HepG2 (cell line): ENCODE measurements around the gene ATRIP. TPM values are rescaled to one million over a fixed set of nuclear protein-coding genes. Genes with fewer than 3 reads are reported as not detected.

Experiments used
- ATRX ChIP-seq: sonication (generic); formaldehyde crosslinking; IDR thresholded peaks from 2 replicates; pipeline ENCODE4 v1.4.0; 2020; ENCODE audit warnings: missing genetic modification reagents, borderline replicate concordance
- FOXA3 ChIP-seq: IDR thresholded peaks from 2 replicates; pipeline ENCODE4 v1.6.1; 2016; ENCODE audit warnings: missing genetic modification reagents, missing compliant biosample characterization
- HNF1A ChIP-seq, 2 experiments: sonication (generic) in 1 of 2; formaldehyde crosslinking in 1 of 2; IDR thresholded peaks; 2 replicates each; pipeline versions ENCODE4 v1.4.0 to v1.6.1; 2016 to 2020; ENCODE audit warnings: borderline replicate concordance in 1 of 2, low read depth in 1 of 2, mild to moderate bottlenecking in 1 of 2, missing genetic modification reagents in 1 of 2
- HOXA3 ChIP-seq: sonication (generic); formaldehyde crosslinking; IDR thresholded peaks from 2 replicates; pipeline ENCODE4 v1.5.0; 2020; ENCODE audit warnings: missing genetic modification reagents
- KDM6A ChIP-seq: IDR thresholded peaks from 2 replicates; pipeline ENCODE4 v1.6.1; 2016; ENCODE audit warnings: low read depth
- KLF11 ChIP-seq: IDR thresholded peaks from 2 replicates; pipeline ENCODE4 v1.6.1; 2016; ENCODE audit warnings: missing compliant biosample characterization
- KLF16 ChIP-seq, 2 experiments: sonication (generic) in 1 of 2; formaldehyde crosslinking in 1 of 2; IDR thresholded peaks; 2 replicates each; pipeline versions ENCODE4 v1.6.1 to v1.8.0; 2016 to 2023; ENCODE audit warnings: missing genetic modification reagents in 2 of 2, missing compliant biosample characterization in 1 of 2
- LCORL ChIP-seq, 2 experiments: fragments of 450-650 bp in 1 of 2; sonication (generic) in 1 of 2; formaldehyde crosslinking in 1 of 2; IDR thresholded peaks; 2 replicates each; pipeline versions ENCODE4 v1.5.0 to v1.6.1; 2017 to 2020; ENCODE audit warnings: antibody characterized with exemption in 1 of 2, missing genetic modification reagents in 1 of 2
- MEIS1 ChIP-seq: sonication (generic); formaldehyde crosslinking; IDR thresholded peaks from 2 replicates; pipeline ENCODE4 v1.9.0; 2021; ENCODE audit warnings: mild to moderate bottlenecking, missing genetic modification reagents, moderate library complexity, borderline replicate concordance
- MTA3 ChIP-seq: sonication (generic); formaldehyde crosslinking; IDR thresholded peaks from 2 replicates; pipeline ENCODE4 v1.4.0; 2020; ENCODE audit warnings: missing genetic modification reagents
- PBX2 ChIP-seq: IDR thresholded peaks from 2 replicates; pipeline ENCODE4 v1.6.1; 2016; ENCODE audit warnings: control low read depth
- POLR2AphosphoS5 ChIP-seq: IDR thresholded peaks from 2 replicates; pipeline ENCODE4 v1.6.1; 2012; ENCODE audit warnings: low read depth, low read length
- SIN3A ChIP-seq: IDR thresholded peaks from 2 replicates; pipeline ENCODE4 v1.6.1; 2011; ENCODE audit warnings: low read depth, mild to moderate bottlenecking, control low read depth, low read length, borderline replicate concordance
- SOX13 ChIP-seq, 3 experiments: fragments of 450-650 bp in 1 of 3; sonication (generic) in 1 of 3; formaldehyde crosslinking in 1 of 3; IDR thresholded peaks in 2 of 3; conservative IDR thresholded peaks in 1 of 3; 2 replicates each; pipeline versions ENCODE4 v1.5.0 to v1.6.1; 2016 to 2020; ENCODE audit warnings: antibody characterized with exemption in 1 of 3, mild to moderate bottlenecking in 1 of 3, missing compliant biosample characterization in 1 of 3, missing genetic modification reagents in 1 of 3, moderate library complexity in 1 of 3
- SP5 ChIP-seq: IDR thresholded peaks from 2 replicates; pipeline ENCODE4 v1.6.1; 2016; ENCODE audit warnings: low read depth, borderline replicate concordance
- TBL1XR1 ChIP-seq: fragments of 150-350 bp; IDR thresholded peaks from 2 replicates; pipeline ENCODE4 v1.6.1; 2014; ENCODE audit warnings: borderline replicate concordance, low read length; ENCODE audit not compliant: partially characterized antibody
- ZBTB7A ChIP-seq: sonication (generic); formaldehyde crosslinking; IDR thresholded peaks from 2 replicates; pipeline ENCODE4 v1.8.0; 2022; ENCODE audit warnings: mild to moderate bottlenecking, missing genetic modification reagents
- ZBTB7B ChIP-seq: sonication (generic); formaldehyde crosslinking; IDR thresholded peaks from 2 replicates; pipeline ENCODE4 v1.4.0; 2020; ENCODE audit warnings: missing genetic modification reagents
- ZKSCAN5 ChIP-seq: sonication (generic); formaldehyde crosslinking; IDR thresholded peaks from 2 replicates; pipeline ENCODE4 v1.5.1; 2020; ENCODE audit warnings: mild to moderate bottlenecking, missing genetic modification reagents
- ZNF10 ChIP-seq: sonication (generic); formaldehyde crosslinking; IDR thresholded peaks from 2 replicates; pipeline ENCODE4 v1.4.0; 2020; ENCODE audit warnings: mild to moderate bottlenecking, low read depth, missing genetic modification reagents, borderline replicate concordance
- ZNF101 ChIP-seq: sonication (generic); formaldehyde crosslinking; IDR thresholded peaks from 2 replicates; pipeline ENCODE4 v1.4.0; 2020; ENCODE audit warnings: mild to moderate bottlenecking, low read depth, missing genetic modification reagents, borderline replicate concordance
- ZNF460 ChIP-seq: sonication (generic); formaldehyde crosslinking; IDR thresholded peaks from 2 replicates; pipeline ENCODE4 v1.5.1; 2020; ENCODE audit warnings: missing genetic modification reagents, mild to moderate bottlenecking, borderline replicate concordance
- ZNF564 ChIP-seq: sonication (generic); formaldehyde crosslinking; IDR thresholded peaks from 2 replicates; pipeline ENCODE4 v1.8.1; 2023; ENCODE audit warnings: mild to moderate bottlenecking, missing genetic modification reagents
- ZNF747 ChIP-seq: sonication (generic); formaldehyde crosslinking; IDR thresholded peaks from 2 replicates; pipeline ENCODE4 v1.8.1; 2023; ENCODE audit warnings: missing genetic modification reagents, mild to moderate bottlenecking, borderline replicate concordance
- polyA plus RNA-seq, 8 experiments: library from polyadenylated mRNA; depleted of rRNA in 3 of 8; stranded (reverse) in 7 of 8; unstranded in 1 of 8; fragments of >200 nt; fragmentation: Illumina TruSeq in 4 of 8; extraction: Trizol in 4 of 8; gene quantifications; 2 replicates each; pipeline versions ENCODE4 v1.2.1 to v1.2.3, GENCODE V29; 2011 to 2016; ENCODE audit warnings: low read depth in 4 of 8, missing spikeins in 1 of 8, mixed read lengths in 1 of 8; ENCODE audit not compliant: insufficient read depth in 1 of 8
- total RNA-seq, 5 experiments: library from RNA; depleted of rRNA; stranded (reverse); fragments of >200 nt; fragmentation: Illumina TruSeq; extraction: Trizol; gene quantifications; 2 replicates each; pipeline ENCODE4 v1.2.3, GENCODE V29; 2016; ENCODE audit warnings: low read depth in 1 of 5

The ATRIP gene
- total and polyA plus RNA-seq, 2 of the 13 experiments (the other 11 are each of a cell fraction or from before 2014, with no cell fraction given) = 5.1 to 12.5 TPM

GRCh38 chr3:48431224-48432029 lies 15.1 kb upstream of the ATRIP start (continued):
- no peak for TF ChIP-seq LCORL (IDR thresholded peaks at IDR 0.05)
- peak; percentile 97 for TF ChIP-seq LCORL (CRISPR knock-in tag; IDR thresholded peaks at IDR 0.05)
- no peak for TF ChIP-seq PBX2 (CRISPR knock-in tag)
- TF ChIP-seq ZNF101 (CRISPR knock-in tag) = no peak
- no peak for TF ChIP-seq ZKSCAN5
- TF ChIP-seq TBL1XR1 = no peak
- TF ChIP-seq FOXA3 (CRISPR knock-in tag) = peak; percentile 97
- no peak for TF ChIP-seq KLF11 (CRISPR knock-in tag)
- TF ChIP-seq HNF1A (IDR thresholded peaks at IDR 0.05; ENCODE audit: low read depth) = 0 out of 2 replicates have a peak, but pooled peaks have one; percentile 44
- peak; percentile 72; the same call in 1 of the 2 replicates for TF ChIP-seq HNF1A (CRISPR knock-in tag; IDR thresholded peaks at IDR 0.05; ENCODE audit: borderline replicate concordance)
- TF ChIP-seq ZBTB7A (CRISPR knock-in tag) = peak; percentile 100
- TF ChIP-seq ATRX (CRISPR knock-in tag) = no peak
- no peak for TF ChIP-seq ZNF10 (CRISPR knock-in tag)
- no peak for TF ChIP-seq SOX13 (IDR thresholded peaks at IDR 0.05)
- peak in 1 of 2 experiments; percentile 88; a peak in 2 of 4 replicates for TF ChIP-seq SOX13 (CRISPR knock-in tag; conservative IDR thresholded peaks at IDR 0.05 in 1 of 2, IDR thresholded peaks at IDR 0.05 in 1 of 2)
- TF ChIP-seq ZBTB7B (CRISPR knock-in tag) = peak; percentile 99
- TF ChIP-seq MEIS1 (CRISPR knock-in tag) = no peak
- no peak; the same call in 1 of the 2 replicates for TF ChIP-seq ZNF747 (CRISPR knock-in tag)
- TF ChIP-seq POLR2AphosphoS5 = peak; percentile 52; the same call in 1 of the 2 replicates
- TF ChIP-seq ZNF564 (CRISPR knock-in tag) = no peak; the same call in 1 of the 2 replicates
- TF ChIP-seq ZNF460 (CRISPR knock-in tag) = no peak
- peak in 1 of 2 experiments; percentile 69; a peak in 1 of 4 replicates for TF ChIP-seq KLF16 (CRISPR knock-in tag; IDR thresholded peaks at IDR 0.05)
- peak; percentile 92 for TF ChIP-seq HOXA3 (CRISPR knock-in tag)
- peak; percentile 92 for TF ChIP-seq KDM6A (CRISPR knock-in tag)
- TF ChIP-seq SP5 (CRISPR knock-in tag) = peak; percentile 99
- TF ChIP-seq MTA3 (CRISPR knock-in tag) = no peak
- TF ChIP-seq SIN3A = peak; percentile 54; the same call in 1 of the 2 replicates
